ENCODE measurements around the gene GOLIM4. TPM values are rescaled to one million over a fixed set of nuclear protein-coding genes. Genes with fewer than 3 reads are reported as not detected.

Gene GOLIM4
- total and polyA plus RNA-seq, 4 donors: 17.9 to 47.9 (median 32.7) TPM

GRCh38 chr3:168124291-168124690, 28.6 kb upstream of the GOLIM4 start:
- DNase-seq (ENCODE audit: low spot score): no peak
- Histone ChIP-seq H3K4me3 (ENCODE audit: low read depth in 1 of 3, low read length in 3 of 3) (no peak overlapping the region), H3K27me3 (ENCODE audit: control insufficient read depth in 4 of 4, insufficient read depth in 4 of 4, low read length in 3 of 4) (no peaks in the 10 kb centered on the region), H3K36me3 (ENCODE audit: control insufficient read depth in 4 of 4, insufficient read depth in 3 of 4, low read depth in 1 of 4, low read length in 3 of 4) (no peaks in the 10 kb centered on the region), H3K27ac (ENCODE audit: low read depth in 1 of 2, low read length in 2 of 2) (peak overlapping the region in 1 of 2 donors; percentile 2), H3K4me1 (ENCODE audit: control insufficient read depth in 4 of 4, insufficient read depth in 4 of 4, low read length in 3 of 4) (peaks cover 3 to 11% (median 7%) of the 10 kb centered on the region in 4 donors), H3K9ac (ENCODE audit: low read depth in 1 of 2, low read length in 2 of 2) (no peak overlapping the region), H3K9me3 (ENCODE audit: control insufficient read depth in 4 of 4, low read length in 3 of 4) (no peaks in the 10 kb centered on the region)
- TF ChIP-seq ZBTB33 (IDR thresholded peaks at IDR 0.05) (no peak), EGR1 (IDR thresholded peaks at IDR 0.05; ENCODE audit: low read depth in 2 of 2) (no peak), ATF3 (IDR thresholded peaks at IDR 0.05) (no peak), JUND (IDR thresholded peaks at IDR 0.05) (no peak), FOXA2 (IDR thresholded peaks at IDR 0.05) (no peak), RXRA (IDR thresholded peaks at IDR 0.05) (no peak), YY1 (IDR thresholded peaks at IDR 0.05) (no peak), FOXA1 (IDR thresholded peaks at IDR 0.05) (no peak), HNF4A (conservative IDR thresholded peaks at IDR 0.05) (no peak), NR2F2 (IDR thresholded peaks at IDR 0.05) (no peak), SP1 (IDR thresholded peaks at IDR 0.05) (no peak), TAF1 (conservative IDR thresholded peaks at IDR 0.05) (no peak), GABPA (IDR thresholded peaks at IDR 0.05 in 1 of 2, conservative IDR thresholded peaks at IDR 0.05 in 1 of 2) (no peak), HNF4G (IDR thresholded peaks at IDR 0.05) (no peak), MAX (IDR thresholded peaks at IDR 0.05) (no peak), RAD21 (IDR thresholded peaks at IDR 0.05) (no peak)
- TF ChIP-seq, protein P1, sequence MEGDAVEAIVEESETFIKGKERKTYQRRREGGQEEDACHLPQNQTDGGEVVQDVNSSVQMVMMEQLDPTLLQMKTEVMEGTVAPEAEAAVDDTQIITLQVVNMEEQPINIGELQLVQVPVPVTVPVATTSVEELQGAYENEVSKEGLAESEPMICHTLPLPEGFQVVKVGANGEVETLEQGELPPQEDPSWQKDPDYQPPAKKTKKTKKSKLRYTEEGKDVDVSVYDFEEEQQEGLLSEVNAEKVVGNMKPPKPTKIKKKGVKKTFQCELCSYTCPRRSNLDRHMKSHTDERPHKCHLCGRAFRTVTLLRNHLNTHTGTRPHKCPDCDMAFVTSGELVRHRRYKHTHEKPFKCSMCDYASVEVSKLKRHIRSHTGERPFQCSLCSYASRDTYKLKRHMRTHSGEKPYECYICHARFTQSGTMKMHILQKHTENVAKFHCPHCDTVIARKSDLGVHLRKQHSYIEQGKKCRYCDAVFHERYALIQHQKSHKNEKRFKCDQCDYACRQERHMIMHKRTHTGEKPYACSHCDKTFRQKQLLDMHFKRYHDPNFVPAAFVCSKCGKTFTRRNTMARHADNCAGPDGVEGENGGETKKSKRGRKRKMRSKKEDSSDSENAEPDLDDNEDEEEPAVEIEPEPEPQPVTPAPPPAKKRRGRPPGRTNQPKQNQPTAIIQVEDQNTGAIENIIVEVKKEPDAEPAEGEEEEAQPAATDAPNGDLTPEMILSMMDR (IDR thresholded peaks at IDR 0.05; ENCODE audit: low read depth, low read length, missing input control): no peak
- TF ChIP-seq, protein P2, sequence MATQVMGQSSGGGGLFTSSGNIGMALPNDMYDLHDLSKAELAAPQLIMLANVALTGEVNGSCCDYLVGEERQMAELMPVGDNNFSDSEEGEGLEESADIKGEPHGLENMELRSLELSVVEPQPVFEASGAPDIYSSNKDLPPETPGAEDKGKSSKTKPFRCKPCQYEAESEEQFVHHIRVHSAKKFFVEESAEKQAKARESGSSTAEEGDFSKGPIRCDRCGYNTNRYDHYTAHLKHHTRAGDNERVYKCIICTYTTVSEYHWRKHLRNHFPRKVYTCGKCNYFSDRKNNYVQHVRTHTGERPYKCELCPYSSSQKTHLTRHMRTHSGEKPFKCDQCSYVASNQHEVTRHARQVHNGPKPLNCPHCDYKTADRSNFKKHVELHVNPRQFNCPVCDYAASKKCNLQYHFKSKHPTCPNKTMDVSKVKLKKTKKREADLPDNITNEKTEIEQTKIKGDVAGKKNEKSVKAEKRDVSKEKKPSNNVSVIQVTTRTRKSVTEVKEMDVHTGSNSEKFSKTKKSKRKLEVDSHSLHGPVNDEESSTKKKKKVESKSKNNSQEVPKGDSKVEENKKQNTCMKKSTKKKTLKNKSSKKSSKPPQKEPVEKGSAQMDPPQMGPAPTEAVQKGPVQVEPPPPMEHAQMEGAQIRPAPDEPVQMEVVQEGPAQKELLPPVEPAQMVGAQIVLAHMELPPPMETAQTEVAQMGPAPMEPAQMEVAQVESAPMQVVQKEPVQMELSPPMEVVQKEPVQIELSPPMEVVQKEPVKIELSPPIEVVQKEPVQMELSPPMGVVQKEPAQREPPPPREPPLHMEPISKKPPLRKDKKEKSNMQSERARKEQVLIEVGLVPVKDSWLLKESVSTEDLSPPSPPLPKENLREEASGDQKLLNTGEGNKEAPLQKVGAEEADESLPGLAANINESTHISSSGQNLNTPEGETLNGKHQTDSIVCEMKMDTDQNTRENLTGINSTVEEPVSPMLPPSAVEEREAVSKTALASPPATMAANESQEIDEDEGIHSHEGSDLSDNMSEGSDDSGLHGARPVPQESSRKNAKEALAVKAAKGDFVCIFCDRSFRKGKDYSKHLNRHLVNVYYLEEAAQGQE (IDR thresholded peaks at IDR 0.05): no peak

All from liver (tissue), 9 donors.